Measurements from ENCODE around the gene PRR3. TPM values are rescaled to one million over a fixed set of nuclear protein-coding genes. Genes with fewer than 3 reads are reported as not detected.

The PRR3 gene
- total RNA-seq, 1 experiment from 2014 or later = 16.5 TPM

GRCh38 chr6:30568245-30568644 lies 11.2 kb downstream of the PRR3 start:
- H3K9me3 ChIP-seq (ENCODE audit: control insufficient read depth, insufficient read depth, low read depth, low read length) = no peaks in the 10 kb centered on the region
- in situ Hi-C loops (cut with HindIII; ENCODE audit: low pct_unique_long_range_greater_than_20kb, low sequenced_read_pairs) (no loop called here), intact Hi-C loops (cut with micrococcal nuclease; ENCODE audit: unreplicated experiment) (no loop called here)
- TF ChIP-seq REST (IDR thresholded peaks at IDR 0.05; ENCODE audit: insufficient read depth in 1 of 2, low read depth in 2 of 2, low read length in 1 of 2) (no peak), CTCF (IDR thresholded peaks at IDR 0.05) (no peak), SIN3A (IDR thresholded peaks at IDR 0.05; ENCODE audit: borderline replicate concordance, insufficient read depth, low read depth, low read length) (no peak), POLR2AphosphoS5 (IDR thresholded peaks at IDR 0.05; ENCODE audit: low read depth, low read length) (no peak), TCF7L2 (IDR thresholded peaks at IDR 0.05; ENCODE audit: low read depth, low read length) (no peak)
- H3K4me1 ChIP-seq (ENCODE audit: control insufficient read depth, insufficient read depth, low read length) = peaks cover 20% of the 10 kb centered on the region
- no peak overlapping the region for H3K4me3 ChIP-seq (ENCODE audit: low read depth in 2 of 2, low read length in 2 of 2)
- BruUV-seq (replicated peaks) = no TSS peak
- ATAC-seq (no peak), DNase-seq (ENCODE audit: low read depth, low spot score) (no peak)
- peaks cover 3% of the 10 kb centered on the region; the same call in 1 of the 2 replicates for H3K36me3 ChIP-seq (ENCODE audit: control insufficient read depth, insufficient read depth, low read length)
- no peaks in the 10 kb centered on the region for H3K27me3 ChIP-seq (ENCODE audit: control insufficient read depth, insufficient read depth, low read length)
- CTCF ChIA-PET = no interaction called here
- POLR2A ChIA-PET = no interaction called here
- no peak overlapping the region for H3K27ac ChIP-seq (ENCODE audit: low read length)

GRCh38 chr6:30570263-30570662 lies 13.2 kb downstream of the PRR3 start:
- DNase-seq (ENCODE audit: low read depth, low spot score) (no peak), ATAC-seq (no peak)
- POLR2A ChIA-PET = no interaction called here
- Histone ChIP-seq H3K27me3 (ENCODE audit: control insufficient read depth, insufficient read depth, low read length) (no peaks in the 10 kb centered on the region), H3K4me3 (ENCODE audit: low read depth in 2 of 2, low read length in 2 of 2) (peak overlapping the region; percentile 88 to 97), H3K9me3 (ENCODE audit: control insufficient read depth, insufficient read depth, low read depth, low read length) (no peaks in the 10 kb centered on the region), H3K27ac (ENCODE audit: low read length) (no peak overlapping the region; the same call in 1 of the 2 replicates), H3K36me3 (ENCODE audit: control insufficient read depth, insufficient read depth, low read length) (peaks cover 3% of the 10 kb centered on the region), H3K4me1 (ENCODE audit: control insufficient read depth, insufficient read depth, low read length) (peaks cover 24% of the 10 kb centered on the region)
- in situ Hi-C loops (cut with HindIII; ENCODE audit: low pct_unique_long_range_greater_than_20kb, low sequenced_read_pairs) (no loop called here), intact Hi-C loops (cut with micrococcal nuclease; ENCODE audit: unreplicated experiment) (no loop called here)
- CTCF ChIA-PET = no interaction called here
- no peak for TF ChIP-seq POLR2AphosphoS5 (IDR thresholded peaks at IDR 0.05; ENCODE audit: low read depth, low read length)
- TF ChIP-seq SIN3A (IDR thresholded peaks at IDR 0.05; ENCODE audit: borderline replicate concordance, insufficient read depth, low read depth, low read length) = no peak
- no peak for TF ChIP-seq CTCF (IDR thresholded peaks at IDR 0.05)
- no peak for TF ChIP-seq TCF7L2 (IDR thresholded peaks at IDR 0.05; ENCODE audit: low read depth, low read length)
- no peak for TF ChIP-seq REST (IDR thresholded peaks at IDR 0.05; ENCODE audit: insufficient read depth in 1 of 2, low read depth in 2 of 2, low read length in 1 of 2)
- BruUV-seq (replicated peaks) = no TSS peak

Data from Panc1 (cell line).